Stimulated activated CD4-positive, alpha-beta T cell treated with anti-CD3 and anti-CD28 coated beads, Interleukin-1b, Interleukin-23, amount 100 ng/mL, for 48 hours (primary cell): ENCODE results near the gene SKAP1.
A peak's percentile ranks its signal among the peaks of the same experiment; 100 is the strongest.
"Not testable (repeated sequence)": the region's sequence is repeated elsewhere in the genome, so short reads cannot be mapped to it uniquely, and the experiment has no call there.

ENCODE experiments used
- DNase-seq: peaks from one replicate; pipeline ENCODE4 v3.0.0-alpha.2; 2020

The SKAP1 gene

DNA sequence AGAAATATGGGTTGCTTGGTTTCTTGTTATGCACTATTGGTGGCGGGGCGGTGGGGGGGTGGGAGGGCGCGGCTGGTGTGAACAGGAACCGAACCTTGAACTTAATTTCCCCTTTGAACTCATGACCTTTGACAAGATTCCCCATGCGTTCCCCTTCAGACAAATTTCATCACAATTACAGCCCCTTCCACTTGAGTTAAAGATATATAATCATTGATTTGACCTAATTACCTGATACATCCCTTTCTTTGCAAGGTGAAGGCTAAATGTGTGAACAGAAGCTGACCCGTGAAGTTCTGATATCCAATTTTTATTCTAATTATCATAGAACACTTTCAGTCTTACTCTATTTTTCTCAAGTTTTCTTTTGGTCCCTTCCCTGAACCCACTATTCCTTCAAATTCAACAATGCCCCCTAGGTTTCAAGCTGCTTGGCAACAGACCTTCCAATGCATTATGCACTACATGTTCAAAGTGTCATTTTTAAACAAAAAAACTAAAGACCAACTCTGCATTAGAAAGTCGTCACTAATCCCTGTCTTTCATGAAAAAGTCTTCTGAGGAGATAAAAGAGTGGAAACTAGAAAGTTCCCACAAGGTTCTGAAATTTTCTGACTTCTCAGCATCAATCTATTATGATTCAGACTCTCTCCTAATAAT lies 116.8 kb downstream of the SKAP1 start:
- DNase-seq, result no peak

DNA sequence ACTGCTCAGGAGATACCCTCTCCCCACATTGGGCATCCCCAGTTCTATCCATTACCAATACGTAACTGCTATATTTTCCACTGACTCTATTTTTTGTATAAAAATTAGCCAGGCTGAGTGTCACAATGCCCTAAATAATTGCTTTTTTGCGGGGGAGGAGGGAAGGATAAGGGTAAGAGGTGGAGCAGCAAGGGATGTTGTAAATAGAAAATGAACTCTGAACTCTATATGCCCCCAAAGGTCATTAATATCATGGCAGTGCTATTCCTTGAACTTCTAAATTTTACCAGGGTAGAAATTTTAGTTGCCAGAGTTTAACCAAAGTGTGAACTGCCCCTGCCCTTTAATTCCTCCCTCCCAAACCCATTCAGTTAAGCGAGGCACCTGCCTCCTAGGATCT lies 118.7 kb downstream of the SKAP1 start:
- DNase-seq, result no peak

DNA sequence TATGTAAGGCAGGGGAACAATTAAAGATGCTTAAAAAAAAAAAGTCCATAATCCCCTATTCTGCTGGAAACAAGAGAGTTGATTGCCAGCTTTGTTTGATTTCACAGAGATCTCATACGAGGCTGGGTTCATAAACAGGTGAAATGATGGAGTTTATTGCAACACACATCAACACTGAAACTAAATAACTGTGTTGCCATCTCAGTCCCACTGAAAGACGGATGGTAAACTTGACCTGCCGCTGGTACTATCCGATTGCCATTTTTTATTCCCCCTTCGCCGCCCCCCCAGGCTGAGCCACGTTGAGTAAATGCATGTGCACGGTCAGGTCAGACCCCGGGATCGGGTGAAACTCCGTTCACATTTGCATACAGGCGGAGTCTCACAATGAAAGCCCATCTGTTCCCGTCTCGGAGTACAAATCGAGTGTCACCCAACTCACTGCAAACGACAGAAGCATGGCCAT lies 119.2 kb downstream of the SKAP1 start:
- no peak for DNase-seq

DNA sequence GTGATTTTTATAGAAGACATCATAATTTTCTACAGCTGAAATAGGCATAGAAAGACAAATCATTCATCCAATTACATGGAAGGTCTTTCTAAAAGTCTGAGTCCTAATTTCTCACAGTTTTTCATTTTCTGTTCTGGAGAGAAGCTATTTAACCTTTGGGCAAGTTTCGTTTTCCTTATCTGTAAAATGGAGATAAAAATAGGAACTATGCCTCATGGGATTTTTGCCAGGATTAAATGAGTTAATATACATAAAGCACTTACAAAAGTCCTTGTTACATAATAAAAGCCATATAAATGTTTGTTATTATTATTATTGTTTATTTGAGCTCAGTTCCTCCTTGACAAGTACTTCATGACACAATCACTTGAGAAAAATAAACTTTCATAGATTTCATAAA lies 121.4 kb downstream of the SKAP1 start:
- DNase-seq, result no peak

DNA sequence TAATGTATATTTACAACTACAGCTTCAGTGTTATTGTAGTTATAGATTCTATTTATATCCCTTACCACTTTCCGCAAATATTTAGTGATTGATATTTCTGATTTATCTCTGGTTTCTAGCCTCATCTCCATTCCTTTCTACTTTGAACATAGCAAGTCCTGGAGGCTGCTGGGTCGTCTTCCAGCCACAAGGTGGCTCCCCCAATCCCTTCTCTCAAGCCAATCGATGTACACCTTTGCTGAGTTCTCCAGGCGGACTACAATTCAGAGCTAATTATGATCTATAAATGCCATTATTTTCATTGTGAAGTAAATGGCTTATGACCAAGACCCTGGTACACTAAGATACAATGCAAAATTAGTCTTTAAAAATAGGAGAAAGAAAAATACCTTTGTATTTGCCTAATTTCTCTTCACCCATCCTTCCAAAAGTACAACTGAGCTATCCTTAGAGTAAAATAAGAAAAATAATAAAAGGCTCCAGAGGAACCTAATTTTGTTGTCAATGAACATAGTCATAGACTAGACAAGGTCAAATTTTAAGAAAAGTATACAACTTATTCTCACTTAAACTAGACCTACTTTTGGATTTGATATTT lies 122.1 kb downstream of the SKAP1 start:
- DNase-seq, result peak; percentile 46

- DNase-seq, result no peak
Measured at GRCh38 chr17:48307255-48307654, 122.8 kb downstream of the SKAP1 start.

DNA sequence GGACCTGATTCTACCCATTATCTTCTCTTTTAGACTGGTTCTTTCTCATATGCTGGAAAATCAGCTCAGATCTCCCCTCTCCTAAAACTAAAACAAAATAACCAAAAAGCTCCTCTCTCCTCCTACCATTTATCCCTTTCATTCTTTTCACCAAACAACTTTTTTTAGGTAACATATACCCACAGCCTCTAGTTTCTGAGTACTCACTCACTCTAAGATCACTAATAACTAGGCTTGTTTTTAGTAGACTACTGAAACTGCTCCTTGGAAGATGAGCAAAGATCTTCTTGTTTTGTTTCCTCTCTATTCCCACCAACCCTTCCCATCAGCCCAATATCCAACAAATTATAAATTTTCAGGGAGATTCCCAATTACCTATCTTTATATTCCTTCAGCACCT lies 129.0 kb downstream of the SKAP1 start:
- no peak for DNase-seq

GRCh38 chr17:48299760-48300159 lies 130.3 kb downstream of the SKAP1 start:
- peak; percentile 6 for DNase-seq

DNA sequence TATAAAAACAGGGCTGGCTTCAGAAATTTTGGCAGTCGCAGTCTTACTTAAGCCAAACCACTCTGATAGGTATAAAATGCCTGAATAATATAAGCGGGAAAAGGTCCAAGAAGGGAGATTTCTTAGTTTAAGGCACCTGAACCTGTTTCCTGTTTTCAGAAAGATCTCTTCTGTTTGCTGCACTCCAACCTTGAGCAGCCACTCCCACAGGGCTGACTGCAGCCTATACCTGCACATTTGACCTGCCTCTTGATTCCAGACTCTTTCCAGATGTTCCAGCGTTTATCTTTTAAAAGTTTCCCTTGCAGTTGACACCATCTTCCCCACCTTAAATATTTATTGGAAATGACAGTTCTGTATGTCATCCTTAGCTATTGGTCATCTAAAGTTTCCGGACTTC lies 132.2 kb downstream of the SKAP1 start:
- DNase-seq, result no peak

- no peak for DNase-seq
Measured at GRCh38 chr17:48296453-48296852, 133.6 kb downstream of the SKAP1 start.

DNA sequence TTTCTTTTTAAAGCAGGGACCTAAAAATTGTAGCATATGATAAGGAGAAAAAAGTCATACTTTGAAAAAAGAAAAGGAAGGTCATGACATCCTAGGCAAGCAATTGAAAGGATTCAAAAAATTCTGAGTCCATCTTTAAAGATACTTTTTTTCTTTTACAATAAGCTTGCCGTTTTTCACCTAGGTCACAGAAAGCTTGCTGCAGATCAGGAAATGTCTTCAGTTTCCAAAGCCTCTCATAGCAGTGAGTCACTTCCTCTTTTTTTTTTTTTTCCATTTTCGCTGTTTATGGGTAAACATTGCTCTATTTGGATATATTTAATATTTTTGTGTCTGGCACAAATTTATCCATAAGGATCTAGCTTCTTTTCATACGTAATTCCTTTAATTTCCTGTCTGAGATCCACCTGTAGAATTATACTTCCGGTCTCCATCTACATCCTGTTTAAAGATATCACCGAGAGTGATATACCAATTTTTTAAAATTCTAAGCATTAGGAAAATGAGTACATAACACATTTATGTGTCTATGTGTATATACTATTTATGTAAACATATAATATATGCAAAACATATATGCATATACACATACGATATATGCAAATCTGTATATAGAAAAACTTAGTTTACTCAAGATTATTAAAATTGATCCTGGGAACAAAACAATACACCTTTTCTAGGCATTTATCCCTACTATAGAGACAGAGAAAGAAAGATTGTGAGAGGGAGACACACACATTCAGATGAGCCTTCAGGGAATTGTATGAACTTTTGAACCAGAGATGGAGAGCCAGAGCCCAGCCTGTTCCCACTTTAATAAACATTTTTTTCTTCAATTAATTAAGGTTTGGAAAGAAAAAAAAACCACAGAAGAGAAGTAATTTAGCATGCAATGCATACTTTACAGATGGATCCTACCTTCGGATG lies 134.4 kb downstream of the SKAP1 start:
- DNase-seq, result no peak

DNA sequence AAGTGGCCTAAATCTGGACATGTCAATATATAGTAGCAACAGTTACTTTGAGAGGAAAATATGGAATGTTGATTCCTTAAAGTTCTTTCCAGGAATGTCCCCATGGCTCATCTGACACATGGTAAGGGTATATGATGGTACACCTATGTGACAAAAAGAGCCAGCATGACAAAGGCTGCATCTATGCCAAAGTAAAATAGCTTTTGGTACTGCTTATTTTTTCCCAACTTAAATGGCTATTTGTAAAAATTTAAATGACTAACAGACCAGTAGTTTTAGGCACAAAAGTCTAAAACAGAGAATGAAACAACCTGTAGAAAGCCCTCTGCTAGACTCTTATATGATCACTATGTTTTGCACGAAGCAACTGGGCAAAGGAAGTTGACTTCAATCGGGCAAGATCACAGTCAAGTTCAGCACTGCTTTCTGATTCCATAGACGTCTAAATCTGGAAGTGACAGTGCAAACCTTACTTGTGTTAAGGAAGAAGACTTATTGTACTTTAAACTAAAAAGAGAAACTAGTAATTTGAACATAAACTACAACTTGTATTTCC lies 135.1 kb downstream of the SKAP1 start:
- no peak for DNase-seq

DNA sequence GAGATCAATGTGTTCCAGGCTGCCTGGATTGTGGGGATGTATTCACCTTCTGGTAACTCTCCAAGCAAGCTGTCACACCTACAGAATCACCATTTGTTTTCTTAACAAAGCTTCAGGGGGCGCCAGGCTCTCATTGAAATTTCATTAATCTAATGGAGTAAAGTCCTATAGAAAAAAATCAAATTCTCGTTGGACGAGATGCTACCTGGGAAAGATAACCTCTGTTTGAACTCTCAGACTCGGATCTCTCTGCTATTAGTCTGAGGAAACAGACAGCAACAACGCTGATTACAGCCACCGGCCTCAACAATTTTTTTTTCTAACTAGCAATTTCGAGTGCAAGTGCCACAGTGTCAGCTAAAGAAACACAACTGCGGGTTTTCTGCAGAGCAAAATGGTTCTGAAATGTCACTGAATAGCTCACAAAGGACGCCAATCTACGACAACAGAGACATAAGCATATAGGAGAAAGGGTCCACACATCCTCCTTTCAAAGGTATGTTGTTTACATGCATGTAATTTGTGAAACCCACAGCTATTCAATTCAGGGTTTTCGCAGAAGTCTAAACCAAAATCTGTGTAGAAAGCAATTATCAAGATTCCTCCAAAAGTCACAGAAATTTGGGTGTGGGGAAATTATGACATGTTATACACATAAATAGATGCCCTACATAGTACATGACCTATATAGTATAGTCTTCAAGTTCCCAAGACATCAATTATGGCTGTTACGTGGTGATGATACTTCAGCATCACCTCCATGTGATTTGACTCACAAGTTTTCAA lies 135.8 kb downstream of the SKAP1 start:
- DNase-seq, result no peak

- DNase-seq, result no peak
Measured at GRCh38 chr17:48293319-48294019, 136.5 kb downstream of the SKAP1 start.

DNA sequence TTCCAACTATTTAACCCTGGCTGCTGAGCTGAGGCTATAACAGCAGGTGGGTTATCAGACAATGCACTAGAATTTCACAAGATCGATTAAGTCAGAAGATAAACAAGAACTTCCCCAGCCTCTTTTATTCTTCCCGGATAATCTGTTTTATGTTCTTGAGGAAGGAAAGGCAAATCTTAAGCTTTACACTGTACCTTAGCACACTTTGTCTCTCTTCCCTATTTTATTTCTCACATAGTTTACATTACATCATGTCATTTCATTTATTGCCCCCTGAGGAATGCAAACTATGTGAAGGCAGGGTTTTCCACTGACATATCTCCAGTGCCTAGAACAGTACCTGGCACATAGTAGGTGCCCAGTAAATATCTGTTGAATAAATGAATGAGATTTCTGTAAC lies 139.6 kb downstream of the SKAP1 start:
- DNase-seq, result no peak

DNA sequence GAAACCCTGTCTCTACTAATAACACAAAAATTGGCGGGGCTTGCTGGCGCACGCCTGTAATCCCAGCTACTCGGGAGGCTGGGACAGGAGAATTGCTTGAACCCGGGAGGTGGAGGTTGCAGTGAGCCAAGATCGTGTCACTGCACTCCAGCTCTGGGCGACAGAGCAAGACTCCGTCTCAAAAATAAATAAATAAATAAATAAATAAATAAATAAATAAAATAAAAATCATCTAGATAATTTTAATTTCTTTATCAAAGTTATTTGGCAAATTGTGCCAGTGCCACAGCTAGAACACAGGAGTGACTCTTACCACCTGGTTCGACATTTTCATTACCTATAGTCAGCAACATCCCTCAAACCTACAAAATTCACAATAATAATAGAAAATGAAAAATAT lies 143.1 kb downstream of the SKAP1 start:
- DNase-seq, result not testable (repeated sequence)

GRCh38 chr17:48285614-48286013 lies 144.4 kb downstream of the SKAP1 start:
- DNase-seq, result no peak

DNA sequence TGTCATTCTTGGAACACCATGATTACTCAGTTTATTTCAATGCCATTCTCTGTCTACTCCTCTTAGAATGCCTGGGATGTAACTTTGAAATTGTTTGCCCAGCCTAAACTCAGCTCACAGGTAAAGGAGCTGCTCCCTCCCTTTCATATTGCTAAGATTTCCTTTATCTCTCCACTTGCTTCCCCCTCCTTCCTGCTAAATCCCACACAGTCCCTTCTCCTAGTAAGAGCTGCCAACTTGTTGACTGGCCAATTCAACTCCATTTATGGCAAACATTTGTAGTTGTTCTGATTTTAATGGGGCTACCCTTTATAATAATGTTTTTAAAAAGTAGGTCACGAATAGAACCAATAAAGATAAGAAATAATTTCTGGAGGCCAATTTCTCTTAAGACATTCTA lies 146.1 kb downstream of the SKAP1 start:
- DNase-seq, result no peak

GRCh38 chr17:48283411-48283810 lies 146.6 kb downstream of the SKAP1 start:
- DNase-seq, result no peak

DNA sequence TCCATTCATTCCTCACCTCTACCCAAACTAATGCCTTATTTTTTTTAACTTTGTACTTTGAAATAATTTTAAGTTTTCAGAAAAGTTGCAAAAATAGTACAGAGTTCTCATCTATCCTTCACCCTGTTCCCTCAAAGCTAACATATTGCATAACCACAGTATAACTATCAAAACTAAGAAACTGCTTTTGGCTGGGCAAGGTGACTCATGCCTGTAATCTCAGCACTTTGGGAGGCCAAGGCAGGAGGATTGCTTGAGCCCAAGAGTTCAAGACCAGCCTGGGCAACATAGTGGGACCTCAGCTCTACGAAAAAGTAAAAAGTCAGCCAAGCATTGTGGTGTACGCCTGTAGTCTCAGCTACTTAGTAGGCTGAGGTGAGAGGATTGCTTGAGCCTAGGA lies 147.7 kb downstream of the SKAP1 start:
- no peak for DNase-seq

DNA sequence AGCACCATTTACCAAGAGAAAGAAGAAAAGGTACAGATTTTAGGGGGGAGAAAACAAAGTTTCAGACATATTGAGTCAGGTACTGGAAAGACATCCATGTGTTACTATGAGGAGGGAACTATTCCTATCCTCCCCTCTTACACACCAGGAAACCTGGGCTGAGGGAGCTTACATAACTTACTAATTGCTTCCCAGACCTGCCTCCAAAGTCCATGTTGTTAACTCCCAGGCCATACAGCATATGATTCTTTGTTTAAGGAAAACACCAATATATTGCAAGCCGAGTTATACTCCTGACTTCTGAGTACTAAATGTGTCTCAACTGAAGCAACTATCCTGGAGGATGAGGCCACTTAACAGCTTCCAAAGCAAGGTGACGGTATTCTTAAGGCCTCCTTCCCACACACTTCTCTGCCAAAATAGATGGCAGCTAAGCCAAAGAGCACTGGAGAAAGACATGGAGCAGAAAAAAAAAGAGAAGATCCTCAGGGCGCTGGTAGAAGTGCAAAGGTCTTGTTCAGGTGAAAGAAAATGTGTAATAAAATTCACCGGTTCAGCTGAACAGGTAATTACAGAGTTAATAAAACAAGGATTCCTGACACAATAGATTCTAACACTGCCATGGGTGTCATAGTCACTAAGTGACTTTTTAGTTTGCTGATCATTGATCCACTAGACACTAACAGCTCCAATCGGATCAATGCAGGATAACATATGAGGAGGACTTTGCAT lies 151.1 kb downstream of the SKAP1 start:
- no peak for DNase-seq
